SK-N-SH (cell line): ENCODE data around the gene PRKCH. TPM values are rescaled to one million over a fixed set of nuclear protein-coding genes. Genes with fewer than 3 reads are reported as not detected.

Source experiments
- CHD2 ChIP-seq: fragments of 150-350 bp; IDR thresholded peaks from 2 replicates; pipeline ENCODE4 v1.6.1; 2018; ENCODE audit warnings: low read length; ENCODE audit not compliant: partially characterized antibody
- CTCF ChIP-seq: fragments of 200-600 bp; sonication (generic); IDR thresholded peaks from 2 replicates; pipeline ENCODE4 v1.6.1; 2017; ENCODE audit warnings: antibody characterized with exemption, mild to moderate bottlenecking, moderate library complexity
- ELF1 ChIP-seq: IDR thresholded peaks from 2 replicates; pipeline ENCODE4 v1.4.0; 2012
- EP300 ChIP-seq, 2 experiments: IDR thresholded peaks; 2 replicates each; pipeline versions ENCODE4 v1.4.0 to v1.6.1; 2012; ENCODE audit warnings: borderline replicate concordance in 1 of 2, low read depth in 1 of 2, low read length in 1 of 2
- FOSL2 ChIP-seq: IDR thresholded peaks from 2 replicates; pipeline ENCODE4 v1.4.0; 2012; ENCODE audit warnings: low read depth, mild to moderate bottlenecking, moderate library complexity, borderline replicate concordance
- FOXJ3 ChIP-seq: sonication (generic); formaldehyde crosslinking; IDR thresholded peaks from 2 replicates; pipeline ENCODE4 v1.5.1; 2020; ENCODE audit warnings: mild to moderate bottlenecking, missing genetic modification reagents
- FOXM1 ChIP-seq: IDR thresholded peaks from 2 replicates; pipeline ENCODE4 v1.4.0; 2012; ENCODE audit warnings: low read depth, mild to moderate bottlenecking
- GABPA ChIP-seq: IDR thresholded peaks from 2 replicates; pipeline ENCODE4 v1.4.0; 2012; ENCODE audit warnings: low read depth, mild to moderate bottlenecking
- JUND ChIP-seq: IDR thresholded peaks from 2 replicates; pipeline ENCODE4 v1.4.0; 2012
- NRF1 ChIP-seq: IDR thresholded peaks from 2 replicates; pipeline ENCODE4 v1.6.1; 2012; ENCODE audit warnings: low read depth, mild to moderate bottlenecking, low read length
- PBX3 ChIP-seq: IDR thresholded peaks from 2 replicates; pipeline ENCODE4; 2012
- POLR2AphosphoS5 ChIP-seq: IDR thresholded peaks from 2 replicates; pipeline ENCODE4 v1.6.1; 2012; ENCODE audit warnings: low read depth, low read length
- RAD21 ChIP-seq: IDR thresholded peaks from 2 replicates; pipeline ENCODE4 v1.6.1; 2012; ENCODE audit warnings: mild to moderate bottlenecking, low read length
- RCOR1 ChIP-seq: fragments of 150-350 bp; IDR thresholded peaks from 2 replicates; pipeline ENCODE4 v1.6.1; 2017; ENCODE audit warnings: antibody characterized with exemption, low read length
- RFX5 ChIP-seq: IDR thresholded peaks from 2 replicates; pipeline ENCODE4 v1.6.1; 2012; ENCODE audit warnings: mild to moderate bottlenecking, improper control_type of control experiment, low read length
- SMC3 ChIP-seq: IDR thresholded peaks from 2 replicates; pipeline ENCODE4 v1.6.1; 2012; ENCODE audit warnings: low read depth, low read length, improper control_type of control experiment
- TAF1 ChIP-seq: IDR thresholded peaks from 2 replicates; pipeline ENCODE4 v1.6.1; 2012; ENCODE audit warnings: low read depth, mild to moderate bottlenecking, low read length, moderate library complexity, borderline replicate concordance
- TEAD4 ChIP-seq: IDR thresholded peaks from 2 replicates; pipeline ENCODE4 v1.4.0; 2012; ENCODE audit warnings: mild to moderate bottlenecking, borderline replicate concordance; ENCODE audit not compliant: insufficient read depth
- USF2 ChIP-seq: fragments of 150-350 bp; IDR thresholded peaks from 2 replicates; pipeline ENCODE4 v1.6.1; 2017; ENCODE audit warnings: antibody characterized with exemption, low read length, low read depth, borderline replicate concordance
- polyA plus RNA-seq, 3 experiments: library from polyadenylated mRNA; depleted of rRNA; stranded (reverse); fragments of >200 nt; gene quantifications; 2 replicates each; pipeline ENCODE4 v1.2.3, GENCODE V29; 2012
- TF ChIP-seq, protein P1 (sequence below): fragments of 150-350 bp; IDR thresholded peaks from 2 replicates; pipeline ENCODE4 v1.6.1; 2016; ENCODE audit warnings: mild to moderate bottlenecking, low read depth, low read length

Gene PRKCH
- polyA plus RNA-seq, 1 of the 3 experiments (the other 2 are of a cell fraction) = 4.2 TPM

DNA sequence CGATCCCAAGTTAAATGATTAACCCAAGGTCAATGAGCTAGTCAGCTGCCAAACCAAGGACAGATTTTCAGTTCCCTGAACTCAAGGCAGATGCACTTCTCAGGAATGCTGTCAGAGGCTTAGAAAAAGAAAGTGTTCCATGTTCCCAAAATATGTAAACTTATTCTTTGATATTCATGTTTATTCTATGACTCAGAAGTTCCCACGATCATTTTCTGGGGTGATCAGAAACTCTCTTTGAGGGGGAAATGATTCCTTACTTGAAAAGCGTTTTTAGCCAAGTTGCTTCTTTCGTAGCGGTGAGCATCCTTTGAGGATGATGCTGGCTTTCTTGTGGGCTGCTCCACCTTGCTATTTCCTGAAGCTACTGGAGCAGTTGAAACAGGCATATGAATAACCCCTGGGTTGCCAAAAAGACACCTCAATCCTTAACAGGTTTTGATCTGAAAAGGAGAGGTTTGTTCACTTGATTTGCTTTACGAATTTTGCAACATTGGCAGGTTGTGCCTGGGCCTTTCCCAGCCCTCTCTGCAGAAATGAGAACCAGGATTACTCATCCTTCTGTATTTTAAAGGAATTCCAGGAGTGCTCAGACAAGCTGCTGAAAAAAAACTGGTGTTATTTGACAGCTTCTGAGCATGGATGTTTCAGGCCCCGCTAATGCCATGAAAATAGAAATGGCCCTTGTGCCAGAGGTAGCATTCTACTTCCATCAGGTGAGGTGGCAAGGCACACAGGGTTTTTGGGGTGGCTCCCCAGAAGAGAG, 252.6 kb downstream of the PRKCH start (continued):
- TF ChIP-seq RAD21 (no peak), FOSL2 (peak; percentile 60; the same call in 1 of the 2 replicates), TAF1 (no peak), FOXM1 (no peak), CTCF (no peak), ELF1 (no peak), NRF1 (no peak), TEAD4 (peak; percentile 60; the same call in 1 of the 2 replicates), RCOR1 (no peak), CHD2 (no peak), POLR2AphosphoS5 (no peak), USF2 (no peak), PBX3 (peak; percentile 44), SMC3 (no peak), GABPA (no peak), RFX5 (no peak), JUND (peak; percentile 54), FOXJ3 (no peak), EP300 (IDR thresholded peaks at IDR 0.05; ENCODE audit: borderline replicate concordance in 1 of 2, low read depth in 1 of 2, low read length in 1 of 2) (peak in 1 of 2 experiments; percentile 29; a peak in 1 of 4 replicates)
- TF ChIP-seq, protein P1, sequence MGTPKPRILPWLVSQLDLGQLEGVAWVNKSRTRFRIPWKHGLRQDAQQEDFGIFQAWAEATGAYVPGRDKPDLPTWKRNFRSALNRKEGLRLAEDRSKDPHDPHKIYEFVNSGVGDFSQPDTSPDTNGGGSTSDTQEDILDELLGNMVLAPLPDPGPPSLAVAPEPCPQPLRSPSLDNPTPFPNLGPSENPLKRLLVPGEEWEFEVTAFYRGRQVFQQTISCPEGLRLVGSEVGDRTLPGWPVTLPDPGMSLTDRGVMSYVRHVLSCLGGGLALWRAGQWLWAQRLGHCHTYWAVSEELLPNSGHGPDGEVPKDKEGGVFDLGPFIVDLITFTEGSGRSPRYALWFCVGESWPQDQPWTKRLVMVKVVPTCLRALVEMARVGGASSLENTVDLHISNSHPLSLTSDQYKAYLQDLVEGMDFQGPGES = no peak
